Measurements from ENCODE around the gene PGA4.

DNA sequence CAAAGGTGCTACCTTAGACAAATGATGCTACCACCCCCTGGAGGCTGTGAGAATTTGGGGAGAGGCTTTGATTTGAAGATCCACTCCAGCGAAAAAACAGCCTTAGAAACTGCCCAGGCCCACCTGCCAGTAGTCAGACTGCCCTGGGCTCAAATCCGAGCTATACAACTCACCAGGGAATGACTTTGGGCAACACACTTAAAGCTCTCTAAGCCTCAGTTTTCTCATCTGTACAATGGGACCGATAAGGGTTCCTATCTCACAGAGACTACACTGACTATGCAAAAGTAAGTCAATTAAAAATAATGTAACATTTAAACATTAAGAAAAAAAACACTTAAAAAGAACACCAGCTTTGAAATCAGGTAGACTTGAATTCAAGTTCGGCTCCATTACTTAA is 53.0 kb downstream of the PGA4 start:
- TF ChIP-seq, protein P1, sequence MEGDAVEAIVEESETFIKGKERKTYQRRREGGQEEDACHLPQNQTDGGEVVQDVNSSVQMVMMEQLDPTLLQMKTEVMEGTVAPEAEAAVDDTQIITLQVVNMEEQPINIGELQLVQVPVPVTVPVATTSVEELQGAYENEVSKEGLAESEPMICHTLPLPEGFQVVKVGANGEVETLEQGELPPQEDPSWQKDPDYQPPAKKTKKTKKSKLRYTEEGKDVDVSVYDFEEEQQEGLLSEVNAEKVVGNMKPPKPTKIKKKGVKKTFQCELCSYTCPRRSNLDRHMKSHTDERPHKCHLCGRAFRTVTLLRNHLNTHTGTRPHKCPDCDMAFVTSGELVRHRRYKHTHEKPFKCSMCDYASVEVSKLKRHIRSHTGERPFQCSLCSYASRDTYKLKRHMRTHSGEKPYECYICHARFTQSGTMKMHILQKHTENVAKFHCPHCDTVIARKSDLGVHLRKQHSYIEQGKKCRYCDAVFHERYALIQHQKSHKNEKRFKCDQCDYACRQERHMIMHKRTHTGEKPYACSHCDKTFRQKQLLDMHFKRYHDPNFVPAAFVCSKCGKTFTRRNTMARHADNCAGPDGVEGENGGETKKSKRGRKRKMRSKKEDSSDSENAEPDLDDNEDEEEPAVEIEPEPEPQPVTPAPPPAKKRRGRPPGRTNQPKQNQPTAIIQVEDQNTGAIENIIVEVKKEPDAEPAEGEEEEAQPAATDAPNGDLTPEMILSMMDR (IDR thresholded peaks at IDR 0.05): no peak
- no peak for TF ChIP-seq POLR2A (IDR thresholded peaks at IDR 0.05)

Measured in upper lobe of left lung (tissue), 4 donors.